ENCODE data around the gene PTP4A2.
"Not testable (repeated sequence)": the region's sequence is repeated elsewhere in the genome, so short reads cannot be mapped to it uniquely, and the experiment has no call there.

Gene PTP4A2

DNA sequence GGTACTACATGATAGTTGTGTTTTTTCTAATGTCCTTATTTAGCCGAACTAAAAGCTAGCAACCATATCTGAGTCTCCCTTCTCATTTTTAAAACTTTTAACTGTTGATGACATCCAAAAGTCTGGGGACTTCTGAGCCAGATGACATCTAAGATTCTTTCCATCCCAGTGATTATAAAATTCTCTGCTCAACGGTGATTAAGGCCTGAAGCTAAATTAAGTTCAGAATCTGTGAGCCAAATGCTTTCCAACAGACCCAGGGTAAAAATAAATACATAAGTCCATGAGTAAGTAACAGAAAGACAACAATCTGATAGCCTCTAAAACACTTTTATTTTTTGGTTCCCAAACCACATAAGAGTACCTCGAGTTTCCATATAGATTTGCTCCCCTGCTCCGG, 13.1 kb upstream of the PTP4A2 start:
- no peak for TF ChIP-seq CTCF (IDR thresholded peaks at IDR 0.05; ENCODE audit: low read depth, low read length, missing control alignments)
- H3K4me3 ChIP-seq (ENCODE audit: low read depth, low read length): no peak overlapping the region
- no peak for DNase-seq (ENCODE audit: low read depth)
- in situ Hi-C loops (cut with HindIII; ENCODE audit: low sequenced_read_pairs): loop anchor here (25.0 kb wide), 2 partner anchors 164 to 289 kb away; no protein-coding TSS in a partner anchor

DNA sequence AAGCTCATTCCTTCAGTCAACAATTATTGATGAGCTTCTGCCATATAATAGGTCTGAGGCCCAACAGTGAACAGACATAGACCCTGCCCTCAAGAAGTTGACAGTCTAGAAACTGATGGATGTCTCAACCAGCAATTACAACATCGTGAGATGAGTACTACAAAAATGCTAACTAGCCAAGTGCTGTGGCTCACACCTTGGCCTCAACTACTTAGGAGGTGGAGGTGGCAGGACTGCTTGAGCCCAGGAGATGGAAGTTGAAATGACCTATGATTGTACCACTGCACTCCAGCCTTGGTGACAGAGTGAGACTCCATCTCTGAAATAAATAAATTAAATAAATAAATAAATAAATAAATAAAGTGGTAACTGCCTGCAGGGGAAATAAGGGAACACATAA, 11.7 kb upstream of the PTP4A2 start:
- no peak for TF ChIP-seq CTCF (IDR thresholded peaks at IDR 0.05; ENCODE audit: low read depth, low read length, missing control alignments)
- no peak for DNase-seq (ENCODE audit: low read depth)
- in situ Hi-C loops (cut with HindIII; ENCODE audit: low sequenced_read_pairs): loop anchor here (25.0 kb wide), 2 partner anchors 163 to 288 kb away; no protein-coding TSS in a partner anchor
- no peak overlapping the region for H3K4me3 ChIP-seq (ENCODE audit: low read depth, low read length)

GRCh38 chr1:31945677-31946076, 7.5 kb upstream of the PTP4A2 start:
- DNase-seq (ENCODE audit: low read depth); in situ Hi-C loops (cut with HindIII; ENCODE audit: low sequenced_read_pairs): not testable (repeated sequence)

DNA sequence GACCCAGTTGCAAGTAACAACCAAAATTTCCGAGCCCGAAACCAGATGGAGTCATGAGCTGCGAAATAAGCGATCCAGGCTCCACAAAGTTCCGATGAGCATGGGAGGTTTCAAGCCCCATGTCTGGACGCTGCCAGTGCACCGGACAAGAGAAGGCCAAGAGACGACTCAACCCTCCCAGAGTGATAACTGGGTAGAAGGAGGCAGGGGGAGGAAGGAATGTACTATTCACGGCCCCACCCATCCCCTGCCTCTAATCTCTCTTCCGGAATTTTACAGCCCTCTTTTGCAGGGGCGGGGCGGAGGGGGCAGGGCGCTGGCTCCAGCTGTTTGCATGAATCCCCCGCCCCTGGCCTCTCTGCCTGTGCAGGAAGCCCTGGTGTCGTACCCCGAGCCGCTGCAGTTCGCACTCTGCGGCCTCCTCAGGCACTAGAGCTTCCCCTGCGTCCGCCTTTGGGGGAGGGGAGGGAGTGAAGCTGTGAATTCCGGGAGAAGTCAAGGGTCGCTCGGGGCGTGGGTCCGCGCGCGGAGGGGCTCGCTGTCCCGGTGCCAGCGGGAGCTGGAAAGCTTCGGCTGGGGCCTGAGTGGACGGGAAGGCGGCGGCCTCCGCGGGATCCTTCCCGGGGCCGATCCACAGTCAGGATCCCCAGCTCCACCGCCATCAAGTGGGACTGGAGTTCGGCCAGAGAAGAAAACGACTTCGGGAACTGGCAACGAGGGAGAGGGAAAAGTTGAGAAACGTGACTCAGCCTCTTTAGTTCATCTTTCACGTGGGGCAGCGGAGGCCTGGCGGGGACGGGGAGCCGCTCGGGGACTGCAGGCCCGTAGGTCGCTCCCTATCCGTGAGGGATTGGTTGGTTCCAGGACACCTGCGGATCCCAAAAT, 6.3 kb upstream of the PTP4A2 start:
- in situ Hi-C loops (cut with HindIII; ENCODE audit: low sequenced_read_pairs): no loop called here
- DNase-seq (ENCODE audit: low read depth): peak; percentile 38
- H3K4me3 ChIP-seq (ENCODE audit: low read depth, low read length): peak overlapping the region; percentile 10
- no peak for TF ChIP-seq CTCF (IDR thresholded peaks at IDR 0.05; ENCODE audit: low read depth, low read length, missing control alignments)

More at GRCh38 chr1:31945677-31946076, 7.5 kb upstream of the PTP4A2 start:
- H3K4me3 ChIP-seq (ENCODE audit: low read depth, low read length): not testable (repeated sequence)

- no peak for TF ChIP-seq CTCF (IDR thresholded peaks at IDR 0.05; ENCODE audit: low read depth, low read length, missing control alignments)
- H3K4me3 ChIP-seq (ENCODE audit: low read depth, low read length): no peak overlapping the region
- in situ Hi-C loops (cut with HindIII; ENCODE audit: low sequenced_read_pairs): no loop called here
- peak; percentile 24 for DNase-seq (ENCODE audit: low read depth)
Observed at GRCh38 chr1:31943546-31944184, 5.5 kb upstream of the PTP4A2 start.

DNA sequence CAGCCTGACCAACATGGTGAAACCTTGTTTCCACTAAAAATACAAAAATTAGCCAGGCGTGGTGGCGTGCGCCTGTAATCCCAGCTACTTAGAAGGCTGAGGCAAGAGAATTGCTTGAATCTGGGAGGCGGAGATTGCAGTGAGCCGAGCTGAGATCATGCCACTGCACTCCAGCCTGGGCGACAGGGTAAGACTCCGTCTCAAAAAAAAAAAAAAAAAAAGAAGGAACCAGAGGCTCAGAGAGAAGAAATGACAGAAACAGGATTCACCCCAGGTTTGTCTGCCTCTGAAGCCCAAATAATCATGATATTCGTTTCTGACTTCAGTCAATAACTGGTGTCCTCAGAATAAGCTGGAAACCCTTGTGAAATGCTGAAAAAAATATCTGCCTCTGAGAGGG, 3.9 kb upstream of the PTP4A2 start:
- DNase-seq (ENCODE audit: low read depth); in situ Hi-C loops (cut with HindIII; ENCODE audit: low sequenced_read_pairs); H3K4me3 ChIP-seq (ENCODE audit: low read depth, low read length): not testable (repeated sequence)

DNA sequence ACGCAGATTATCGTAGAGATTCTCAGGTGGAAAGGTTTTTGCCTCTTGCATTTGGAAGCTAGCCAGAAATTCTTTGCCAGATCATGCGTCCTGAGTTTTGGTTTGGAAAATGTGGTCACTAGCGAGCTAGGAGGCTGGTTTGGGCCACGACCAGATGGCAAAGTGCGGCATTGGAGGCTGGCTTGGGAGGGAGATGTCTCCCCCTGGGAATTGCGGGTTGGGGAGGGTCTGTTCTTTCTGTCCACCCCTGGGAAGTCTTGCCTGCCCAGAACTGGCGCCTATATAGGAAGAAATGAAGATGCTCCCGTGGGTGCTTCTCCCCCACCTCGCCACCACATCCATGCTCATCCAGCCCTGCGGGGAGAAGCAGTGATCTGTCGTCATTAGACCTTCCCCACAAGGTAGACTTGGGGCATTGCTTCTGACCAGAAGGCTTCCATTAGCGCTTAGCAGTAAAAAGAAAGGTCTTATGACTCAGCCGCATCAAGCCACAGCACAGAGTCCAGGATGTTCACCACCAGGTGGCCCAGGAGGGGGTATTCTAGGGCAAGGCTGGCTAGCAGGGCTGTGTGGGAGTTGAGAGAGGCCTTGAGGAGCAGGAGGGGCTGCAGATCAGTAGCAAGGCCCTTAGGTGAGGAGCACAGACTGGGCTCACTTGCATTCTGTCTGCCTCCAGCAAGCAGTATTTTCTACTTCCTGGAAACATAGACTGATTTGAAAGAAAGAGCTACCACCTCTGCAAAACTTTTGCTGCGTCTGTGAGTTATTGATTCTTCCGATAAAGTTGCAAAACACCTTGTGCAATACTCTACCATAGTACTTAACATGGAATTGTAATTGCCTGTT, 1.5 kb upstream of the PTP4A2 start:
- H3K4me3 ChIP-seq (ENCODE audit: low read depth, low read length): no peak overlapping the region
- in situ Hi-C loops (cut with HindIII; ENCODE audit: low sequenced_read_pairs): no loop called here
- DNase-seq (ENCODE audit: low read depth): peak; percentile 73
- peak; percentile 66 for TF ChIP-seq CTCF (IDR thresholded peaks at IDR 0.05; ENCODE audit: low read depth, low read length, missing control alignments)
